Progenitor cell of endocrine pancreas (in vitro differentiated cells): ENCODE data around the gene DLG5. TPM values are rescaled to one million over a fixed set of nuclear protein-coding genes. Genes with fewer than 3 reads are reported as not detected.
A peak's percentile ranks its signal among the peaks of the same experiment; 100 is the strongest.

Experiments used
- DNase-seq: peaks from one replicate; pipeline ENCODE4 v3.0.0; 2021; ENCODE audit warnings: low spot score; ENCODE audit not compliant: unreplicated experiment
- H3K27ac Mint-ChIP-seq: 2 replicates; pipeline ENCODE4 v1.8.0; 2021; ENCODE audit warnings: mild to moderate bottlenecking, moderate library complexity, mixed read lengths
- H3K27me3 Mint-ChIP-seq: 2 replicates; pipeline ENCODE4 v1.8.0; 2021; ENCODE audit warnings: mixed read lengths
- H3K36me3 Mint-ChIP-seq: 2 replicates; pipeline ENCODE4 v1.8.0; 2022; ENCODE audit warnings: mixed read lengths; ENCODE audit not compliant: insufficient read depth
- H3K4me1 Mint-ChIP-seq: 2 replicates; pipeline ENCODE4 v1.8.0; 2021; ENCODE audit warnings: low read depth, mixed read lengths
- H3K4me3 Mint-ChIP-seq: 2 replicates; pipeline ENCODE4 v1.8.0; 2021; ENCODE audit warnings: low read depth, mild to moderate bottlenecking, moderate library complexity, mixed read lengths
- H3K9me3 Mint-ChIP-seq: 2 replicates; pipeline ENCODE4 v1.8.0; 2021; ENCODE audit warnings: low read depth, mixed read lengths
- total RNA-seq: library from RNA; stranded (reverse); gene quantifications from 2 replicates; pipeline ENCODE4 v1.2.1, GENCODE V29; 2021
- TF ChIP-seq, protein P1 (sequence below): fragments of 200-600 bp; sonication (generic); IDR thresholded peaks from one replicate; pipeline ENCODE4 v1.5.0; 2021; ENCODE audit warnings: antibody characterized with exemption, mild to moderate bottlenecking; ENCODE audit not compliant: unreplicated experiment

Gene DLG5
- total RNA-seq, 1 donor from 2014 or later: 149 TPM

DNA sequence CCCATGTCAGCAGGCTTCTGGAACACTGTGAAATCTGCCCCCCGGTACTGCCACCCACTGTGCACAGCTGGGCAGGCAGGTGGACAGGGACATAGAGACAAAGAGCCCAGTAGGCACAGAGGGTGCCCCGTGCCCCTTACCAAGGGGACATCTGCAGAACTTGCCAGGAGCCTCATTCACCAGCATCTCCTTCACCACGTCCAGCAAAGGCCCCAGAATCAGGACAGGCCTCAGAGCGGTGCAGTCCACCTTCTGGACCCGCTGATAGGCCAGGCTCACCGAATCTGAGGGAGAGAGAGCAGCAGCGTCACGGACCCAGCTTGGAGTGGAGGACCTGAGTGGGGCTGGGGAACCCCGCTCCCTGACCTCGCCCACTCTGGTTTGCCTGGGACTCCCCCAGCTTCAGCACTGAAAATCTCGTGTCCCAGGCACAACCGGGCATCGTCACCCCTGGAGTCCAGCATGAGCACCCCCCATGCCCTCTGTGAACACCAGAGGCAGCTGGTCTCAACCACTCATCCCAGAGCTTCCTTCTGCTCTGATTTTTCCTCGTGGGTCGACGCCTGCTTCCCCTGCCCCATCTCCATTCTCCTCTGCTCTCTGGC is 130.1 kb downstream of the DLG5 start:
- H3K27ac Mint-ChIP-seq: peak overlapping the region; percentile 45
- H3K4me3 Mint-ChIP-seq: no peak overlapping the region
- DNase-seq: no peak
- no peaks in the 10 kb centered on the region for H3K4me1 Mint-ChIP-seq
- no peaks in the 10 kb centered on the region for H3K27me3 Mint-ChIP-seq
- TF ChIP-seq, protein P1, sequence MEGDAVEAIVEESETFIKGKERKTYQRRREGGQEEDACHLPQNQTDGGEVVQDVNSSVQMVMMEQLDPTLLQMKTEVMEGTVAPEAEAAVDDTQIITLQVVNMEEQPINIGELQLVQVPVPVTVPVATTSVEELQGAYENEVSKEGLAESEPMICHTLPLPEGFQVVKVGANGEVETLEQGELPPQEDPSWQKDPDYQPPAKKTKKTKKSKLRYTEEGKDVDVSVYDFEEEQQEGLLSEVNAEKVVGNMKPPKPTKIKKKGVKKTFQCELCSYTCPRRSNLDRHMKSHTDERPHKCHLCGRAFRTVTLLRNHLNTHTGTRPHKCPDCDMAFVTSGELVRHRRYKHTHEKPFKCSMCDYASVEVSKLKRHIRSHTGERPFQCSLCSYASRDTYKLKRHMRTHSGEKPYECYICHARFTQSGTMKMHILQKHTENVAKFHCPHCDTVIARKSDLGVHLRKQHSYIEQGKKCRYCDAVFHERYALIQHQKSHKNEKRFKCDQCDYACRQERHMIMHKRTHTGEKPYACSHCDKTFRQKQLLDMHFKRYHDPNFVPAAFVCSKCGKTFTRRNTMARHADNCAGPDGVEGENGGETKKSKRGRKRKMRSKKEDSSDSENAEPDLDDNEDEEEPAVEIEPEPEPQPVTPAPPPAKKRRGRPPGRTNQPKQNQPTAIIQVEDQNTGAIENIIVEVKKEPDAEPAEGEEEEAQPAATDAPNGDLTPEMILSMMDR: no peak
- H3K36me3 Mint-ChIP-seq: peaks cover 23% of the 10 kb centered on the region
- H3K9me3 Mint-ChIP-seq: no peaks in the 10 kb centered on the region

GRCh38 chr10:77795426-77796055 is 131.0 kb downstream of the DLG5 start:
- Mint-ChIP-seq H3K36me3 (peaks cover 23% of the 10 kb centered on the region), H3K27ac (no peak overlapping the region), H3K9me3 (no peaks in the 10 kb centered on the region), H3K27me3 (no peaks in the 10 kb centered on the region), H3K4me1 (no peaks in the 10 kb centered on the region), H3K4me3 (no peak overlapping the region)
- TF ChIP-seq, protein P1: no peak
- no peak for DNase-seq

DNA sequence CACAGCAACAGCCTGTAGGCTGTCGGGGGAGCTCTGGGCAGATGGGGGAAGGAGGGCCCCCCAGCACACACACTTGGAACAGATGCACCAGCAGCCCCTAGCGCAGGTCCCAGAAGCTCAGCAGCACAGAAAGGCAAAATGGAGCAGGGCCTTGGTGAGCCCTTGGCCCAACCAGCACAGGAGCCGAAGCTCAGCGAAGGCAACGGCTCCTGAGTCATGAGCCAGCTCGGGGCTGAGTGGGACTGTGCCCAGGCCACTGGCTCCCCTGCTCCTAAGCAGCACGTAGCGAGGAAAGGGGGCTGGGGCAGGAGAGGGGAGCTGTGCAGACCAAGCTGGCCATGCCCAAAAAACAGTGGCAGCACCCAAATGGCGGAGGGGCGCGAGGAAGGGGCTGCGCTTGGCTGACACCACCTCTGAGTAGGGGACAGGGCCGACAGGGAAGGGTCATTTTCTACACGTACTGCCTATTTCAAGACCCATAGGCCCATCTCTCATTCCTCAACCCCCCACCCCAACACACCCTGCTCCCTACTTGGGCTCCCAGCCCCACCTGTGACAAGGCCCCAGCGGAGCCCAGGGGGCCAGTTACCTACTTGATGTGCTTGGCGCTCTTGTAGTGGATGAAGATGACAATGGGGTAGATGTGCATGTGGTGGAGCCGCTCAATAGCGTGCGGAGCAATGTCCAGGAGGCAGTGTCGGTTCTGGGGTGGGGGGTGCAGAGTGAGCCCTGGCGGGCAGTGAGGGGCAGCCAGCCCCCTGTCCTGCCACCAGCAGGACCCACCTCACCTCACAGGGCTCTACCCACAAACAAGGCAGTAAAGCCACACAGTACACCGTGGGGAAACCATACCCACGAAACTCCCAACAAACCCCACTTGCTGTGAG is 132.1 kb downstream of the DLG5 start:
- H3K27me3 Mint-ChIP-seq: no peaks in the 10 kb centered on the region
- H3K4me3 Mint-ChIP-seq: no peak overlapping the region
- H3K27ac Mint-ChIP-seq: peak overlapping the region; percentile 7
- no peaks in the 10 kb centered on the region for H3K9me3 Mint-ChIP-seq
- TF ChIP-seq, protein P1: no peak
- no peaks in the 10 kb centered on the region for H3K4me1 Mint-ChIP-seq
- DNase-seq: no peak
- peaks cover 21% of the 10 kb centered on the region for H3K36me3 Mint-ChIP-seq

GRCh38 chr10:77793831-77794230 is 132.7 kb downstream of the DLG5 start:
- Mint-ChIP-seq H3K4me1 (no peaks in the 10 kb centered on the region), H3K4me3 (no peak overlapping the region), H3K27ac (peak overlapping the region; percentile 7), H3K36me3 (peaks cover 22% of the 10 kb centered on the region), H3K27me3 (no peaks in the 10 kb centered on the region), H3K9me3 (no peaks in the 10 kb centered on the region)
- DNase-seq: no peak
- TF ChIP-seq, protein P1: no peak

DNA sequence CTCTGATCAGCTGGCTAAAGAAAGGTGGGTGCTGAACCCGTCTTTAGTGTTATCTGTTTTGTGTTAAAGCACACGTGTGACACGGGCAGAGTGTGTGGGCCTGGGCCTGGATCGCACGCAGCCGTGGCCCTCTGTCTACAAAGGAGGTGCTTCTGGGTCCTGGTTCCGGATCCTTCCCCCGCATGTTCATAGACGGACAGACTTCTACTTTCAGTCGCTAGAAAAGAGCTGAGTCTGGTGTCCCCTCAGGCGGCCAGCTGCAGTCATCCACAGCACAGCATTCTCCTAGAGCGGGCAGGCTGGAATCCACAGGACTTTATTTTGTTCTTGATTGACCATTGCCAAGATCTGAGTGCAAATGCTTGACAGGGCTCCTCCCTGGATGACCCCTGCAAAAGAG is 134.4 kb downstream of the DLG5 start:
- DNase-seq: no peak
- Mint-ChIP-seq H3K4me1 (no peaks in the 10 kb centered on the region), H3K9me3 (no peaks in the 10 kb centered on the region), H3K4me3 (no peak overlapping the region), H3K36me3 (peaks cover 24% of the 10 kb centered on the region), H3K27me3 (no peaks in the 10 kb centered on the region), H3K27ac (no peak overlapping the region)
- TF ChIP-seq, protein P1: no peak
